Naive thymus-derived CD4-positive, alpha-beta T cell (primary cell): ENCODE data around the gene C1QL4. TPM values are rescaled to one million over a fixed set of nuclear protein-coding genes. Genes with fewer than 3 reads are reported as not detected.

Experiments
- ATAC-seq: fragments of 150-1000 bp; cut with Tn5 transposase; 2 replicates; pipeline ENCODE4 v1.10.0; 2021; ENCODE audit warnings: mild to moderate bottlenecking, moderate library complexity
- CTCF ChIA-PET: fragments of 350-600 bp; sonication (Branson Sonifier 250); formaldehyde crosslinking; loops from one replicate; lab custom pipeline; 2021; ENCODE audit warnings: antibody characterized with exemption; lab: Charles Lee
- POLR2A ChIA-PET: fragments of 350-600 bp; sonication (Branson Sonifier 250); formaldehyde crosslinking; loops from one replicate; lab custom pipeline; 2021; ENCODE audit warnings: antibody characterized with exemption, inconsistent platforms; lab: Charles Lee
- DNase-seq, 9 donors: peaks; one replicate each; pipeline versions ENCODE4 v3.0.0 to v3.0.0-alpha.2; 2020 to 2022; ENCODE audit warnings: mixed read lengths in 1 of 9
- H3K27ac ChIP-seq: one replicate; pipeline ENCODE4 v1.7.0; 2013; ENCODE audit warnings: mild to moderate bottlenecking, low read depth, low read length, moderate library complexity
- H3K27me3 ChIP-seq, 2 donors: one replicate each; pipeline ENCODE4 v1.7.0; 2013; ENCODE audit warnings: low read length in 2 of 2, mild to moderate bottlenecking in 2 of 2, moderate library complexity in 2 of 2; ENCODE audit not compliant: control insufficient read depth in 2 of 2, insufficient read depth in 2 of 2
- H3K36me3 ChIP-seq, 3 experiments: 1 replicate in 2 of 3; 2 replicates in 1 of 3; pipeline ENCODE4 v1.7.0; 2013; ENCODE audit warnings: low read length in 3 of 3, mild to moderate bottlenecking in 3 of 3, moderate library complexity in 1 of 3; ENCODE audit not compliant: insufficient read depth in 3 of 3, control insufficient read depth in 2 of 3
- H3K4me1 ChIP-seq, 2 donors: one replicate each; pipeline ENCODE4 v1.7.0; 2013; ENCODE audit warnings: low read length in 2 of 2, mild to moderate bottlenecking in 2 of 2, moderate library complexity in 1 of 2; ENCODE audit not compliant: control insufficient read depth in 2 of 2, insufficient read depth in 2 of 2
- H3K4me3 ChIP-seq: 2 replicates; pipeline ENCODE4 v1.7.0; 2013; ENCODE audit warnings: mild to moderate bottlenecking, low read length
- H3K9me3 ChIP-seq, 3 experiments: 1 replicate in 2 of 3; 2 replicates in 1 of 3; pipeline ENCODE4 v1.7.0; 2013; ENCODE audit warnings: low read length in 3 of 3; ENCODE audit not compliant: control insufficient read depth in 2 of 3
- H3K27ac Mint-ChIP-seq, 9 donors: one replicate each; pipeline ENCODE4 v1.8.0; 2020 to 2022; ENCODE audit warnings: mixed read lengths in 9 of 9, mild to moderate bottlenecking in 8 of 9, moderate library complexity in 5 of 9, inconsistent platforms in 2 of 9
- H3K27me3 Mint-ChIP-seq, 5 donors: one replicate each; pipeline ENCODE4 v1.8.0; 2021 to 2022; ENCODE audit warnings: mixed read lengths in 5 of 5, mild to moderate bottlenecking in 1 of 5
- H3K36me3 Mint-ChIP-seq, 5 donors: one replicate each; pipeline ENCODE4 v1.8.0; 2020 to 2022; ENCODE audit warnings: mixed read lengths in 5 of 5, mild to moderate bottlenecking in 3 of 5, inconsistent platforms in 1 of 5
- H3K4me1 Mint-ChIP-seq, 7 donors: one replicate each; pipeline ENCODE4 v1.8.0; 2020 to 2022; ENCODE audit warnings: mixed read lengths in 7 of 7, mild to moderate bottlenecking in 3 of 7, inconsistent platforms in 1 of 7
- H3K4me3 Mint-ChIP-seq, 10 donors: one replicate each; pipeline ENCODE4 v1.8.0; 2020 to 2022; ENCODE audit warnings: mild to moderate bottlenecking in 10 of 10, mixed read lengths in 10 of 10, moderate library complexity in 6 of 10, inconsistent platforms in 2 of 10
- H3K9me3 Mint-ChIP-seq, 11 donors: one replicate each; pipeline ENCODE4 v1.8.0; 2020 to 2022; ENCODE audit warnings: mixed read lengths in 11 of 11, mild to moderate bottlenecking in 4 of 11, inconsistent platforms in 1 of 11, moderate library complexity in 1 of 11
- intact Hi-C, 2 donors: fragments of 100-400 bp; cut with micrococcal nuclease; formaldehyde crosslinking; loops; one replicate each; pipeline ENCODE4 v1.15.1; 2023
- polyA plus RNA-seq, 2 donors: library from polyadenylated mRNA; unstranded; fragments of 300-500 nt; fragmentation: Illumina TruSeq; gene quantifications; one replicate each; pipeline ENCODE4 v1.2.3, GENCODE V29; 2021
- total RNA-seq, 6 experiments: library from RNA in 5 of 6; stranded (reverse) in 5 of 6; gene quantifications; 1 replicate in 5 of 6; 2 replicates in 1 of 6; pipeline ENCODE4 v1.2.3 and lab custom pipeline; 2021 to 2026

C1QL4 gene
- total and polyA plus RNA-seq, 7 experiments from 2014 or later: not detected

DNA sequence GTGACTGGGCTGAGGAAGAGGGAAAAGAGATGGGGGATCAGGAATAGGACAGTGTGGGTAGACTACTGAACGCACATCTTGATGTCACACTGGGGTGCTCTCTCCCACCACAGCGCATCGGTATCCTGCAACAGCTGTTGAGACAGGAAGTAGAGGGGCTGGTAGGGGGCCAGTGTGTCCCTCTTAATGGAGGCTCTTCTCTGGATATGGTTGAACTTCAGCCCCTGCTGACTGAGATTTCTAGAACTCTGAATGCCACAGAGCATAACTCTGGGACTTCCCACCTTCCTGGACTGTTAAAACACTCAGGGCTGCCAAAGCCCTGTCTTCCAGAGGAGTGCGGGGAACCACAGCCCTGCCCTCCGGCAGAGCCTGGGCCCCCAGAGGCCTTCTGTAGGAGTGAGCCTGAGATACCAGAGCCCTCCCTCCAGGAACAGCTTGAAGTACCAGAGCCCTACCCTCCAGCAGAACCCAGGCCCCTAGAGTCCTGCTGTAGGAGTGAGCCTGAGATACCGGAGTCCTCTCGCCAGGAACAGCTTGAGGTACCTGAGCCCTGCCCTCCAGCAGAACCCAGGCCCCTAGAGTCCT lies 6.9 kb downstream of the C1QL4 start:
- CTCF ChIA-PET: interaction anchor here (1.2 kb wide), 1 partner anchor 18 kb away, joined by 3 read pairs; no protein-coding TSS in a partner anchor
- Histone ChIP-seq H3K4me3 (no peak overlapping the region), H3K36me3 (no peaks in the 10 kb centered on the region), H3K27me3 (peaks cover 0 to 3% of the 10 kb centered on the region in 2 donors), H3K27ac (no peak overlapping the region), H3K9me3 (no peaks in the 10 kb centered on the region), H3K4me1 (no peaks in the 10 kb centered on the region)
- intact Hi-C loops: no loop called here
- ATAC-seq: no peak
- Mint-ChIP-seq H3K27ac (no peak overlapping the region), H3K27me3 (peaks cover 32 to 37% (median 34%) of the 10 kb centered on the region in 5 donors), H3K4me3 (no peak overlapping the region), H3K36me3 (peaks cover 0 to 35% (median 0%) of the 10 kb centered on the region in 5 donors), H3K9me3 (peaks cover 0 to 1% (median 0%) of the 10 kb centered on the region in 11 donors), H3K4me1 (peaks cover 4 to 19% (median 9%) of the 10 kb centered on the region in 7 donors)
- DNase-seq: no peak
- POLR2A ChIA-PET: interaction anchor here (0.5 kb wide), 1 partner anchor 298 kb away, joined by 3 read pairs; no protein-coding TSS in a partner anchor

DNA sequence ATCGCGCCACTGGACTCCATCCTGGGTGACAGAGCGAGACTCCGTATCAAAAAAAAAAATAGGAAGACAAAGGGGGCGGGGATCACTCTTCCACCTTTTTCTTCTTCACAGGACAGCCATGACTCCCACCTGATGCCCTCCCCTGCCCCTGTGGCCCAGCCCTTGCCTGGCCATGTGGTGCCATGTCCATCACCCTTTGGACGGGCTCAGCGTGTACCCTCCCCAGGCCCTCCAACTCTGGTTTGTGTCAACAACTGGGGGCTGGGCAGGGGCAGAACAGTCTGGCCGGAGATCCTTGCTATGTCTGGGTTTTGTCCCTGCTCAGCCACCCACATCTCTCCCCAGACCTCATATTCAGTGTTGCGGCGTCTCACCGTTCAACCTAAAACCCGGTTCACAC lies 8.2 kb downstream of the C1QL4 start:
- ChIA-PET CTCF (no interaction called here), POLR2A (no interaction called here)
- H3K4me3 Mint-ChIP-seq: no peak overlapping the region
- no peak for ATAC-seq
- no peak overlapping the region for H3K27ac Mint-ChIP-seq
- no peak for DNase-seq
- H3K27me3 ChIP-seq: no peaks in the 10 kb centered on the region
- intact Hi-C loops: no loop called here
- H3K4me1 Mint-ChIP-seq: peaks cover 4 to 21% (median 5%) of the 10 kb centered on the region in 7 donors
- H3K9me3 ChIP-seq: no peaks in the 10 kb centered on the region
- H3K36me3 Mint-ChIP-seq: peaks cover 0 to 32% (median 0%) of the 10 kb centered on the region in 5 donors
- H3K4me1 ChIP-seq: peaks cover 0 to under 1% of the 10 kb centered on the region in 2 donors
- H3K4me3 ChIP-seq: no peak overlapping the region
- H3K27me3 Mint-ChIP-seq: peaks cover 21 to 26% (median 24%) of the 10 kb centered on the region in 5 donors
- H3K9me3 Mint-ChIP-seq: peaks cover 0 to 1% (median 0%) of the 10 kb centered on the region in 11 donors
- H3K27ac ChIP-seq: no peak overlapping the region
- H3K36me3 ChIP-seq: no peaks in the 10 kb centered on the region

DNA sequence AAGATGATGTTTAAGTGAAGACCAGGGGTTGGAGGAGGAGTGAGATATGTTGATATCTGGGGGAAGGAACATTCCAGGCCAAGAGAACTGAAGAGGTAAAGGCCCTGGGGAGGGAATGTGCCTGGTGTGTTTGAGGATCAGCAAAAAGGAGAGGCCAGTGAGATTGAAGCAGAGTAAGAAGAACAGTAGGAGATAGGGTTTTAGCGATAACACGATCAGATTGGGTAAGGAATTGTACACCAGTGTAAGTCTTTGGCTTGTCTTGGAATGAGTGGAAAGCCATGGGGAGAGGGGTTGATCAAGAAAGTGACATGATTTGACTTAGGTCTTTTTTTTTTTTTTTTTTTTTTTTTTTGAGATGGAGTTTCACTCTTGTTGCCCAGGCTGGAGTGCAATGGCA lies 9.1 kb downstream of the C1QL4 start:
- Histone ChIP-seq H3K36me3 (no peaks in the 10 kb centered on the region), H3K27me3 (no peaks in the 10 kb centered on the region), H3K4me1 (peaks cover 5 to 6% of the 10 kb centered on the region in 2 donors), H3K27ac (no peak overlapping the region), H3K4me3 (no peak overlapping the region), H3K9me3 (no peaks in the 10 kb centered on the region)
- H3K9me3 Mint-ChIP-seq: peaks cover 0 to 1% (median 0%) of the 10 kb centered on the region in 11 donors
- H3K4me3 Mint-ChIP-seq: no peak overlapping the region
- peaks cover 13 to 21% (median 16%) of the 10 kb centered on the region in 5 donors for H3K27me3 Mint-ChIP-seq
- ATAC-seq (no peak), DNase-seq (no peak)
- POLR2A ChIA-PET: no interaction called here
- no peak overlapping the region for H3K27ac Mint-ChIP-seq
- CTCF ChIA-PET: no interaction called here
- peaks cover 5 to 23% (median 10%) of the 10 kb centered on the region in 7 donors for H3K4me1 Mint-ChIP-seq
- H3K36me3 Mint-ChIP-seq: peaks cover 0 to 32% (median 0%) of the 10 kb centered on the region in 5 donors
- intact Hi-C loops: no loop called here

DNA sequence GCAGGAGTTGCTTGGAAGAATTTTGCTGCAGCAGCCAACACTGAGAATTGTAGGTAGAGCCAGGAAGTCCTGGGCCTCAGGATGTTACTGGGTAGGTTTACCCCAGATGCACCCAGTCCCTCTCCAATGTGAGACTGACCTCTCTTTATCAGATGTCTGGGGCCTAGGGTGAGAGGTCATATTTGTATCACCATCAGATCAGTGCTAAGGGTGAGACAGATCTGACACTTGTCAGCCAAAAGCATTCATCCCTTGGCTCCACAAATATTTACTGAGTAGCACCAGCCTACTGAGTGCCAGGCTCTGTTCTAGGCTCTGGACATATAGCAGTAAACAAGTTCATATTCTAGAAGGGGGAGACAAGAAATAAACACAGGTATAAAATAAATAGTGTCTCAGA lies 9.6 kb downstream of the C1QL4 start:
- DNase-seq (no peak), ATAC-seq (no peak)
- Mint-ChIP-seq H3K9me3 (peaks cover 0 to 1% (median 0%) of the 10 kb centered on the region in 11 donors), H3K27ac (no peak overlapping the region), H3K4me3 (no peak overlapping the region), H3K4me1 (peaks cover 7 to 21% (median 13%) of the 10 kb centered on the region in 7 donors), H3K36me3 (peaks cover 0 to 32% (median 0%) of the 10 kb centered on the region in 5 donors), H3K27me3 (peaks cover 8 to 16% (median 10%) of the 10 kb centered on the region in 5 donors)
- Histone ChIP-seq H3K36me3 (no peaks in the 10 kb centered on the region), H3K27ac (no peak overlapping the region), H3K4me3 (no peak overlapping the region), H3K9me3 (no peaks in the 10 kb centered on the region), H3K27me3 (no peaks in the 10 kb centered on the region), H3K4me1 (peaks cover 5 to 7% of the 10 kb centered on the region in 2 donors)
- ChIA-PET CTCF (no interaction called here), POLR2A (no interaction called here)
- intact Hi-C loops: no loop called here

GRCh38 chr12:49325606-49326005 lies 11.4 kb downstream of the C1QL4 start:
- ATAC-seq (no peak), DNase-seq (no peak)
- no peaks in the 10 kb centered on the region for H3K36me3 ChIP-seq
- ChIA-PET POLR2A (no interaction called here), CTCF (interaction anchor here (1.1 to 1.2 kb wide), 2 partner anchors 9 to 11 kb away, joined by 4 to 5 read pairs; partner anchors contain the start of gene C1QL4)
- no peak overlapping the region for H3K27ac ChIP-seq
- no peaks in the 10 kb centered on the region for H3K27me3 ChIP-seq
- Mint-ChIP-seq H3K27ac (no peak overlapping the region), H3K9me3 (no peaks in the 10 kb centered on the region), H3K4me1 (peaks cover 16 to 24% (median 19%) of the 10 kb centered on the region in 7 donors), H3K27me3 (peaks cover 0 to 1% (median 0%) of the 10 kb centered on the region in 5 donors), H3K4me3 (no peak overlapping the region), H3K36me3 (peaks cover 0 to 19% (median 0%) of the 10 kb centered on the region in 5 donors)
- H3K4me3 ChIP-seq: no peak overlapping the region
- intact Hi-C loops: no loop called here
- H3K4me1 ChIP-seq: peaks cover 5 to 14% of the 10 kb centered on the region in 2 donors
- H3K9me3 ChIP-seq: no peaks in the 10 kb centered on the region

- Mint-ChIP-seq H3K27ac (peak overlapping the region in 8 of 9 donors; percentile 29 to 95 (median 82)), H3K9me3 (no peaks in the 10 kb centered on the region), H3K4me1 (peaks cover 16 to 25% (median 19%) of the 10 kb centered on the region in 7 donors), H3K36me3 (peaks cover 0 to 11% (median 0%) of the 10 kb centered on the region in 5 donors), H3K4me3 (peak overlapping the region; percentile 86 to 98 (median 92)), H3K27me3 (peaks cover 0 to 5% (median 0%) of the 10 kb centered on the region in 5 donors)
- peaks cover 5 to 14% of the 10 kb centered on the region in 2 donors for H3K4me1 ChIP-seq
- intact Hi-C loops: loop anchor here (1.0 to 5.0 kb wide), 11 partner anchors 14 to 1441 kb away; partner anchors contain the start of genes C1QL4 (in 2 of the 2), SPATS2 (in 2 of the 2), TUBA1B (in 2 of the 2) and ATF1 (in 1 of the 2)
- H3K36me3 ChIP-seq: no peaks in the 10 kb centered on the region
- H3K27ac ChIP-seq: no peak overlapping the region
- ChIA-PET CTCF (interaction anchor here (0.6 to 1.6 kb wide), 3 partner anchors 8 to 30 kb away, joined by 3 to 6 read pairs (median 4); no protein-coding TSS in a partner anchor), POLR2A (interaction anchor here (0.7 to 1.9 kb wide), 8 partner anchors 10 to 513 kb away, joined by 3 to 5 read pairs (median 3); partner anchors contain the start of gene TUBA1B)
- ATAC-seq: no peak
- DNase-seq: no peak
- peak overlapping the region; percentile 75 for H3K4me3 ChIP-seq
- H3K27me3 ChIP-seq: no peaks in the 10 kb centered on the region
- no peaks in the 10 kb centered on the region for H3K9me3 ChIP-seq
Observed at GRCh38 chr12:49323524-49324097, 13.4 kb downstream of the C1QL4 start.
